Stimulated activated CD4-positive, alpha-beta T cell treated with anti-CD3 and anti-CD28 coated beads, Interleukin-12 subunit alpha, Interleukin-12 subunit beta, amount 100 ng/mL, for 24 hours (primary cell): ENCODE measurements around the gene GALNT17.

Experiments
- DNase-seq, 2 experiments: peaks; one replicate each; pipeline ENCODE4 v3.0.0-alpha.2; 2020; ENCODE audit warnings: low read depth in 2 of 2

Gene GALNT17

DNA sequence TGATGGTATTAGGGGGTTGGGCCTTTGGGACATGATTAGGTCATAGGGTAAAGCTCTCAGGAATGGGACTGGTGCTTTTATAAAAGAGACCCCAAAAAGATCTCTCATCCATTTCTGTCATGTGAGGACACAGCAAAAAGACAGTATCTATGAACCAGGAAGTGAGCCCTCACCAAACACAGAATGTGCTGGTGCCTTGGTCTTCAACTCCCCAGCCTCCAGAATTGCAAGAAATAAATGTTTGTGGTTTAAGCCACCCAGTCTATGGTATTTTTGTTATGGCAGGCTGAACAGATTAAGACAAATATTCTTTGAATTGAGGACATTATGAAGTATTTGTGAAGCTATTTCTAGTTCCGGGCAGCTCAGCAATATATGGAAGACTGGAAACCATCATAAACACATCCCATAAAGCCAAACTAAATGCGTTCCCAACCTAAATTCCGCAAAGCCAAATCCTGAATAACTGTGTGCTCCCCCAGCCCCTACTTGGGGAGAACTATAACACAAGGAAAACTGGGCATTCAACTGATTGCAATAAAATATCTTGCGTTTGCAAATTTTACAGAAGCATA lies 153.7 kb downstream of the GALNT17 start:
- DNase-seq: no peak

DNA sequence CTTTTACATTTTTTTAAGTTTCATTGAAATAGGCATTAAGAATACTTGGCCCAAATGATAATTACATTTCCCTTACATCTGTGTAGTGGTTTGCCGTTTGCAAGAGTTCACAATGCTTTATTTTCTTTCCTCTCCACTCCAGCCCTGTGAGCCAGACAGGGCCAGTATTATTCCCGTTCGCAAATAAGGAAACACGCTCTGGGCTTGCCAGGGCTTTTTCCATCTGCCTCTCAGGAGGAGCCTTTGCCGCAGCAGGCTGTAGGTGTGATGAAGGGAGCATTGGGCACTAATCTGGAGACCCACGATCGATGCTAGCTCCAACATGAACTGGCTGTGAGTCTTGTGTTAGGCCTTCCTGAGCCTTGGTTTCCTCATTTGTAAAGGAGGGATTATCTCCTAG lies 154.4 kb downstream of the GALNT17 start:
- DNase-seq: no peak

DNA sequence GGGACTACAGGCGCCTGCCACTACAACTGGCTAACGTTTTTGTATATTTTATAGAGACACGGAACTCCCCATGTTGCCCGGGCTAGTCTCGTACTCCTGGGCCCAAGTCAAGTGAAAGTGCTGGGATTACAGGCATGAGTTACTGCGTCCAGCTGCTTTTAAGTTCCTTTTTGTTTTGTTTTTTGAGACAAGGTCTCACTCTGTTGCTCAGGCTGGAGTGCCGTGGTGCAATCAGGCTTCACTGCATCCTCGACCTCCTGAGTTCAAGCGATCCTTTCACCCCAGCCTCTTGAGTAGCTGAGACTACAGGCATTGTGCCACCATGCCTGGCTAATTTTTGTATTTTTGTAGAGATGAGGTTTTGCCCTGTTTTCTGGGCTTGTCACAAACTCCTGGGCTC lies 155.0 kb downstream of the GALNT17 start:
- DNase-seq: no peak

DNA sequence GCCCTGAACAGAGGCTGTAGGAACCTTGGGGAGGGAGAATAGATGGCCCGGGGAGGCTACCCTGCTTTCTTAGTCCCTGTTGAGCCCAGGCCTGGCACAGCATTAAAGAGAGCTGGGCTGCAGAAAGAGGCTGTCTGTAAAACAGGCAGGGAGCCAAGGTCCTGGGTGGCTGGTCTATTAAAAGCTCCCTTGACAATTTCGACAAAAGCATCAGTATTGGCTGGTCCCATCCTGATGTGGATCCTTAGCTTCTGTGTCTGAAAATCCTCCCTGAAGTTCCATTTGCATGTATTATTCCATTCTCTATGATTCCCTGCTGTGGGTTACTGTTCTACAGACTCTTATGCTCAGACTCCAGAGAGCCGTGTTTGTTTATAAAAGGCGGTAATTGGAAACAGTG lies 158.5 kb downstream of the GALNT17 start:
- DNase-seq: no peak

DNA sequence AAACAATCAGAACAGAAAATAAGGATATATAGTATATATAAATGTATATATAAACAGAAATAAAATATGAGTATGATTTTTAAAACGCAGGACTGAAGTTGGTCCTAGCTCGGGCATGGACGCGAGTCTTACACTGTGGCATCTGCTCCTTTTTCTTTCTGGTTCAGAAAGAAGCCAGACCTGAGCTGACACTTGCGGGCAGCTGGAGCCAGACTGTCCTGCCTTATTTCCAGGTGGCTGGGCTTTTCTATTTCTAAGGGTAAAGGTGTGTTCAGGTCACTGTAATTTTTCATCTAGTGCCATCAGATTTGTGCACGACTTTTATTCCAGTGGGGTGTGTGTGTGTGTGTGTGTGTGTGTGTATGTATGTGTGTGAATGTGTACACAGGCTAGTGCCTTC lies 166.4 kb downstream of the GALNT17 start:
- DNase-seq: no peak

DNA sequence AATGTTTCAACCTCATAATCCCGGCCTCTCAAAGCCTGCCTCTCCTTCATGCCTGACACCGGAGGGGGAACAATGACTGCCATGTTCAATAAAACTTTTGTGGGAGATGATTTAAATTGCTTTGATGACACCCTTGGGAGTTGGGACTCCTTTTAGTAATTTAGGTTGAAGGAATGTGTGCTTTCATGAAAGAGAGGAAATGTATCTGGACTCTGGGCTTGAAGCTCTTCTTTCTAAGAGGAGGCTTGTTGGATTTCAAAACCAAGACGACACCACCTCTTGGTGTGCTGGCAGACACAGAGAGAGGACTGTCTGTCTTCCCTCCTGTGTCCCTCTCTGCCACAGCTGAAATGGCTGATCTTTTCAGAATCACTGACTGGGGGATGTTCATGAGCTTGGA lies 168.1 kb downstream of the GALNT17 start:
- DNase-seq: no peak

DNA sequence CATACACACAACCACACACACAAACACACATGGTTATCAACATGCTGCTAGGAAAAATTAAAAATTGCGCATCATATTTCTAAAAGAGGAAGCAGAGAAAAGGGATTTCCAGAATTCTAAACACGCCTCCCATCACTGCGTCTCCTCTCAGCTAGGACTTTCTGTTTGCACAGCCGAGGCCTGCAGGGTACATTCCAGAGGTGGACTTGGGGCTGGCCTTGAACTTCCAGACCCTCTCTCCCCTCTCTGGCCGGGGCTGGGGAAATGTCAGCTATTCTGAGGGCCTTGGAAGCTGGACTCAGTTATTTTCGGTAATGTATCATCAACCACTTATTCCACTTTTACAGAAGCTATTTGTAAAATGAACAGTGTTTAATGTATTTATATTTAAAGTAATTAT lies 168.7 kb downstream of the GALNT17 start:
- no peak for DNase-seq

DNA sequence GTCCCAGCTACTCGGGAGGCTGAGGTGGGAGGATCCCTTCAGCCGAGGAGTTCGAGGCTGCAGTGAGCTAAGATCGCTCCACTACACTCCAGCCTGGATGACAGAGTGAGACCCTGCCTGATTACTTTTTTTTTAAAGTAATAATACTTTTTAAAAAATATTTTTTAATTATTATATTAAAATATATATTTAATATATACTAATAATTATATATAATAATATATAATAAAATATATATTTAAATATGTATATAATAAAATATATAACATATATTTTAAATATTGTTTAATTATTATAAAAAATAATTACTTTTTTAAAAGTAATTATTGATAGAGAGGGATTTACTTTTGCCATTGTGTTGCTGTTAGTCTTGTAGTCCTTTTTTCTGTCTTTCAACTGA lies 169.2 kb downstream of the GALNT17 start:
- no peak for DNase-seq

DNA sequence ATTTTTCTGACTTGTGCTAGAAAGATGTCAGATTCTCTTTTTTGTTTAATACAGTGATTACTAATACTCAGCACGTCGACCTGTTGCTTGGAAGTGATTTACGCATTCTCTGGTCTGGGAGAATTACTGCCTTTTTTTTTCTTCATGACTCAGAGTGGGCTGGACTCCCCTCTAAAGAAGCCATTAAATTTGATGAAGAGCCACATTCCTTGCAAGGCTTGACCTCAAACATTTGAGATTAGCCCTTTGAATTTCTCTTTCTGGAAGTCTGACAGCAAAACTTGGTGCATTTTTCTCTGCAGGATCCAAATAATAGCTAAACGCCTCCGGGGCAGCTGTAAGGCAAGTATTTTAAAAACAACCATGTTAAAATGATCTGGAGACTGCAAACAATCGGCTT lies 171.6 kb downstream of the GALNT17 start:
- DNase-seq: no peak

DNA sequence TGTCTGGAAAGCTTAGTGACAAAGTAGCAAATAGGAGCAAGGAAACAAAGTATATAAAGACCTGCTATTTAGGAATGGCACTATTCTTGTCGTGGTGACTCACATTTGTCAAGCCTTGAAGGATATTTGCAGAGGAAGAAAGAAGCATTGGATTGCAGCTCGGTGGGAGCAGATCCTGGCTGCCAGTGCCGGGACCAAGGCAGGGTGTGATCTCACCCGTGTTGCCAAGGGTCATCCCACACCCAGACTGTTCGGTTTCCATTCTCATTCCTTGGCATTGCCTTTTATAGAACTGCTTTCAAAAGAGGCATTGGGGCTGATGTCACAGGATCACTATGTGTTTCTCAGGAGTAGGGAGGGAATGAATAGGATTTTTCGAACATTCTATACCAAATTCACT lies 176.2 kb downstream of the GALNT17 start:
- no peak for DNase-seq

DNA sequence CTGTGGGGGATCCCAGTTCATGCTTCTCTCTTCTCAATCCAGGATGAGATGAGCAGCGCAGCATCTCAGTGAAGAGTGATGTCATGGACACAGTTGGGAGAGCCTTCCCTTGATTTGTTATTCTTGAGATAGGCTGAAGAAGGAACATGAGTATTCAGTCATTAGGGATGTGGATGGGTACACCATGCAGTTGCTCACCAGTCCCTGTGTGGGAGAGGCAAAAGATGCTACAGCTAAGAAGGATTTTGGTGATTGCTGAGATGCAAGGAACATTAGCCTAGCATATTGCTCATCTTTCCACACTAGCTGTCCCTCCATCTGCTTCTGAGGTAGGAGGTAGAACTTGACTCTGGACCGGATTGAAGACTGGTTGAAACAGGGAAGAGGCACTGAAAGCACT lies 179.6 kb downstream of the GALNT17 start:
- no peak for DNase-seq

DNA sequence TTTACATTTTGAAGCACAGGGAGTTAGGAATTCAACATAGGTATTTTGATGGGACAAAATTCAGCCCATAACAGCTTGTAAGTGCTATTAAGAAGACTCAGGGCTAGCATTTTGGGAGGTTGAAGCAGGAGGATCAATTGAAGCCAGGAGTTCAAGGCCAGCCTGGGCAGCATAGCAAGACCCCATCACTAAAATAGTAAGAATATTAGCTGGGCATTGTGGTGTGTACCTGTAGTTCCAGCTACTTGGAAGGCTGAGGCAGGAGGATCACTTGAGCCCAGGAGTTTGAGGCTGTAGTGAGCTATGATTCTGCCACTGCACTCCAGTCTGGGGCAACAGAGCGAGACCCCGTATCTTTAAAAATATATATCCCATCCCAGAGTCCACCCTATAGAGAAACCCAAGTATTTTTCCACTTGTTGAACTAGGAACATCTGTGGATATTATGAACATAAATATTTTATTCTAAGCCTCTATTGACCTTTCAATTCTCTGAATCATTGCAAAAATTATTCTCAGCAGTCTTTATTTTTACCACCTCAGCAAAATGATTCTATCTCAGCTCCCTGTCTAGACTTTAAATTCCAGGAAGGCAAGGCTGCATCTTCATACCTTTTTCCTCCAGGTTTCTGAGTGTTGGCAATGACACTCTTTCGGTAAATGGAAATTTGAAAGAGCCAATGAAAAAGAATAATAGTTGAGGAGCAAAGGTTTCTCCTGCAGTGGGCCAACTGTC lies 181.0 kb downstream of the GALNT17 start:
- DNase-seq: no peak

DNA sequence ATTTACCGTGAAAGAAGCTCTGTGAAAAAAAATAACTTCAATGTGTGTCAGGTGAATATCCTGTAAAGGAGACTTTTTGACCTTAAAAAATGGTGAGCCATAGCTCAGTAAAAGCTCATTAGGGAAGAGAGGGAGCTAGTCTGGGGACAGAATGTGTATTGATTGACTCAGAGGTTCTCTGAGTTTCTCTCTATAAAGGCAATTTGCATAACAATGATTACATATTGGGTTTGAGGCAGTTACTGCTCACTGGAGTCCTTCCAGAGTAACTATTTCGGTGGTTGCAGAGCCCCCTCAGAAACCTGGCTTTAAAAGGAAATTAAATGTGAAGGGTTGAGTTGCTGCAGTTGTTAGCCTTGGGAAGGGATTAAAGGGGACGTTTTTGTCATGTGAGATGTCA lies 181.6 kb downstream of the GALNT17 start:
- no peak for DNase-seq

DNA sequence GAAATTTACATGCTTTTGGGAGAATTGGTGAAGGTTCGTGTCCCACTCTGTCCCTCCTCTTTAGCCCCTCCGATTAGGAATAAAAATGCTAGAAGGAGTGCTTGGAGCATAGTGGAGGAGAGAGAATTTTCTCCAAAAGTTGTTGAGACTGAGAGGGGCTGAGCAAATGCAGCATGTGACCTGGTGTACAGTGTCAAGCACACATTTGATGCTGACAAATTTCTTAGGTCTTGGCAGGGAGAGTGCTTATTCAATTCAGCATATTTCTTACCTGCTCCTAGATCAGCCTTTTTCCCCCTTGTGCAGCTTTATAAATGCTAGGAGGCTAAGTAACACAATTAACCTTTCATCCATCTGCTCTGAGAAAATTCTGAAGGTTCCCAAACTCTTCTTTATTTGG lies 189.0 kb downstream of the GALNT17 start:
- no peak for DNase-seq

DNA sequence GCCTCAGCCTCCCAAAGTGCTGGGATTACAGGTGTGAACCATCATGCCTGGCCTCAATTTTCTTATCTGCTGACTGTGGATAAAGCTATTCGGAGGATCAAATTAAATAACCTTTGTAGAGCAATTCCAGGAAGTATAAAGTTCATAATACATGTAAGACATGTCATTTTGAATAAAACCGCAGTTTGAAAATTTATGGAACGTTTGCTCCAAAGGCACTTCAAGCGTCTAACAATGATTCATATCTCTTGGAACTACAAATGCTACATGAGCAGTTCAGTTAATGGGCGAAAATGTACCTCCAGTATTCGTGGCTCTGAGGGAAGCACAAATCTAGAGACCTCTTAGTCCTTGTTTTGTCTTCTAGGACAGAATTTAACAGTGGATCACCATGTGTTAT lies 190.3 kb downstream of the GALNT17 start:
- DNase-seq: no peak

DNA sequence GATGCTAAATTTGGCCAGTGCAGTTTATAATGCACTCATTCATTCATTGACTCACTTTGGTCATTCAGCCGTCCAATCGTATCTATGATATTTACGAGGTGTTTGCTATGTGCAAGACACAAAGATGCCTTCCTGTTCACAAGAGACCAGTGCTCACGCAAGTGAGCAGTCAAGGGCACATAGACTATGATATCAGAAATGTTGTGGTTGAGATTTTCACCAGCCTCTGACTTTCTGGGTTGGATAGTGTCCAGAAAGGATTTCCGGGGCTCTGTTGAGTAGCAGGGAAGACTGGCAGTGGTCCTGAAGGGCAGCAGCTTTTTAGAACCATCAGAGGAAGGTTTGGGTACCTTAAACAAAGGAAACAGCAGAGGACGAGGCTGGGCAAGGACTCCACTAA lies 191.8 kb downstream of the GALNT17 start:
- DNase-seq: no peak

DNA sequence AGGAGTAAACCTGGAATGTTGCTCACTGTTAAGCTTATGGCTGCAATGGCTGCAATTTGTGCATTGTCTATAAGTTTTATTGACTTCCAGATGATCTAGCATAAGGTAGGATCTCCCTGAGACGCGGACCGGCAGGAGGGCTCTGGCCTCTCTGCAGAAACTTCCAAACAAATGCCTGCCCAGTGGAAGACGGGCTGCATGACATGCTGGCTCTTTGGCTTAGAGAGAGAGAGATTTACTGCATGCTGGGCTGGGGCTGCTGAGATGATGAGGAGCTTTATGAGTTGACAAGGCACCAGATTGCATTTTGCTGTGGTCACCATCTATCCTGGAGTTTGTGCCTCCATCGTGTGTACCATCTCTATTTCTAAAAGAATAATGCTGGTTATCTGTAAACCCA lies 193.2 kb downstream of the GALNT17 start:
- no peak for DNase-seq

DNA sequence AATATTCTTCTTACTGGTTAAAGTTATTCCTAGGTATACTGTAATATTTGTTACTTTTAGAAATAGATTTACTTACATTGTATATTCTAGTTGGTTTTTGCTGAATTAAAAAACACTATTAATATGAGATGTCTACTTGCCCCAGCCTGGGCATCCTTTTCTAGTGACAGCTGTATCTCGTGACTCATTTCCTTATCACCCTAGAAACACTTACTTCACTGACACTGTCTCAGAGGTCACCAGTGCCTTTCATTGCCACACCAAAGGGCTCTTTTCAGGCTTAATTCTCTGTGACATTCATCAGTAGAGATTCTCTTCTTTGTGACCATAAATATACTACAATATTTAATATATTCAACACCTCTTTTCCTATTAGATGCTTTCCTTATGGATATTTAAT lies 194.7 kb downstream of the GALNT17 start:
- no peak for DNase-seq

DNA sequence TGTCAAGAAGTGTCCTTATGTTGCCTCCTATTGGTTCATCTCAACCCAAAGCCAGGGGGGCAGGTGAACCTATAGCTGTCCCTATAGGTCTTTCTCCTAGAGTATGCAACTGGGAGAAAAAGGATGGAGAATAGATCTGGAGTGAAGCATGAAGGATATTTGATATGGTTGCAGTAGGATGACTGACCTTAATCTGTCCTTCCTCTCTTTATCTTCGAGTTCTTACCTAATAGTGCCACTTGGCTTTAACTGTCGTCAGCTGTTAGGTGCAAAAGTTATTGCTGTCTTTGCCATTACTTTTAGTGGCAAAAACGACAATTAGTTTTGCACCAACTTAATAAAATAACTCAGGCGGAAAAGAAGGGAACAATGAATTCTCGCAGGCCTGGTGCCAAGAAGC lies 196.0 kb downstream of the GALNT17 start:
- DNase-seq: no peak

DNA sequence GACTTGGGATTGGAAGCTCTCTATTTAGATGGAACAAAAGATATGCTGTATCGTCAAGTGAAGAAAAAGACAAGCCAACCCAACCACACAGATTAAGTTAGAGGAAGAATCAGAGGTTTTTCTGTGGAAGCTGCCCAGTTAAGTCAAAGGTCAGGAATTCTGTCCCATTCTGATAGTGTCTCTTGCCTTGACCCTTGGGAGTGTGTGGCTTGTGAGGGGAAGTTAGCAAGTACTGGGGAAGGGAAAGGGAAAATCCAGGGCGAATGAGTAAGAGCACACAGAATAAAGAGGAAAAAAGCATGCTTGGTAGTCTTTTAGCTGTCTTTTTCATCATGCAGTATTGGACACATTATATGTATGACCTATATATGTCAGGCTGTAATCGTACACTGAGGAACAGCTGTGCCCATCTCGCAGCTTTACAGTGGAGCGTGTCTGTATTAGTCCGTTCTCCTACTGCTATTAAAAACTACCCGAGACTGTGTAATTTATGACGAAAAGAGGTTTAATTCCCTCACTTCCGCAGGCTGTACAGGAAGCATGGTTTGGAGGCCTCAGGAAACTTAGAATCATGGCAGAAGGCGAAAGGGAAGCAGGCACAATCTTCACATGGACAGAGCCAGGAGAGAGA lies 197.2 kb downstream of the GALNT17 start:
- no peak for DNase-seq

DNA sequence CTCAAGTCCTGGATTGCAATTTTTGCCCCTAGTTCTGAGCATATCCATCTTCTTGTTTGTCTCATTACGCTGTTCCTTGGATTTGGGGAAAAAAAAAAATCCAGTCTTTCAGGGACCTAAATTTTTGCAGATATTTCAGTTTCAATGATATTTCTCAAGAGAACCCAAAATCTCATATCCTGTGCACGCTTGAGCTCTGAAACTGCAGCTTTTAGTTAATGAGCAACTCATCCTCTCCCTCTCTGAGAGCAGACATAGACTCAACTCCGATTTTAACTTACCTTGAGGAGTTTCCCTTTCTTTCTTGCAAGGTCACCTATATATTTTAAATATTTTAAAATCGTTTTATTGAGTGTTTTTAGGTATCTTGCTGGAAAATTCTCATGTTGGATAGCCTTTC lies 200.3 kb downstream of the GALNT17 start:
- no peak for DNase-seq

DNA sequence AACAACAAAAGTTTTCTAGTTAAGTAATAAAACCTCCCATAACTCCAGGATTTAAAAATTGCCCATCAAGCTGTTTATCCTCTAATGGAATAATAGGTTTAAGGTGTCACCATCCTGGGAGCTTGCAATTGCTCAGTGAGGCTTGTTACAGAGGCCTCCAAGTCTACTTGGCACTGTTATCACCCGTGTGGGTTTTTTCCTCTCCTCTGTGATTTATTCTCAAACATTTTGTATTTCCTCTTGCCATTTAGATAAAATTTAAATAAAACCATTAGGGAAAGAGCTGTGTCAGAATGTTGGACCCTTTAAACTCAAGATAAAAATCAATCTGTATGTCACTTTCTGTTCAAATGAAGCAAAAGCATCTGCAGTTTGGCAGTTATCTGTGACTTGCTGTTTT lies 202.6 kb downstream of the GALNT17 start:
- no peak for DNase-seq

DNA sequence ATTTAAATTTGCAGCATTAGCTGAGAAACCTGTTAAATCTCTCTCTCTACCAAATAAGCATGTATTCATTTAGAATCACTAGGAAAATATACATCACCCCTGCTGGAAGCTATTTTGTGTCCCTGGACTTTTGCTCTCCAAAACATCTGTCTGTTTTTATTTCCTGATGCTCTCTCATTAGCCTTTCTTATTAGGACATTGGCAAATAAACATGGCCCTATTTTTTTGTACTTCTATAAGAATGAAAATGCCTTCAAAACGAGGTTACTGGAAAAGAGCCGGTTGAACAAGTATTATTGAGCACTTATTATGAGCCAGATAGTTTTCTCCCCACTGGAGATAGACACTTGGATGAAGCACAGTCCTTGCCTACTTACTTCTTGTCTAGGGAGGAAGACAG lies 206.9 kb downstream of the GALNT17 start:
- DNase-seq: no peak

DNA sequence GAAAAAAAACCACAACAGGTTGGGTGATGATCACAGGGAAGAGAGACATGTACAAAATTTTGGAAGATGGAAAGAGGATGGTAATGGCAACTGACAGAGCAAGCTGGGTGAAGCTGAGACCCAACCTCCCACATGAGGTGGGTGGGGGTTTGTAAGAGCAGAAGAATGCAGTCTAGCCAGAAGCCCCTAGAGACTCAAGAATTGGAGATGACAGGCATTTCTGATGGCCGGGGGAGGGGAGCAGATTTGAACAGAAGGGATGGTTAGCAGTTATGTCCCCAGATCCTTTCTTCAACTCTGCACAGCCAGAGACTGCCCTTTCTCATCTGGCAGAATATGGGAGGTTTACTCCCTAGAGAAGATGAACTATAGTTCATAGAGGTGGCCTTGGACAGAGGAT lies 208.0 kb downstream of the GALNT17 start:
- no peak for DNase-seq
